Vagina (tissue), 2 donors: ENCODE measurements around the gene CCDC40.

ENCODE experiments used
- POLR2A ChIP-seq, 2 donors: fragments of 450-650 bp; IDR thresholded peaks; one replicate each; pipeline ENCODE4 v1.6.1; 2017; ENCODE audit warnings: antibody characterized with exemption in 2 of 2, mild to moderate bottlenecking in 2 of 2, moderate library complexity in 2 of 2
- POLR2AphosphoS5 ChIP-seq, 2 donors: sonication (generic); formaldehyde crosslinking; IDR thresholded peaks; one replicate each; pipeline ENCODE4 v1.9.0; 2017; ENCODE audit warnings: antibody characterized with exemption in 2 of 2, mild to moderate bottlenecking in 2 of 2, low read depth in 1 of 2; ENCODE audit not compliant: insufficient read depth in 1 of 2
- TF ChIP-seq, protein P1 (sequence below), 3 experiments: fragments of 450-650 bp in 2 of 3; fragments of 200-600 bp in 1 of 3; sonication (generic) in 1 of 3; IDR thresholded peaks; one replicate each; pipeline ENCODE4 v1.5.1; 2017 to 2019; ENCODE audit warnings: antibody characterized with exemption in 3 of 3, mild to moderate bottlenecking in 2 of 3, moderate library complexity in 2 of 3

DNA sequence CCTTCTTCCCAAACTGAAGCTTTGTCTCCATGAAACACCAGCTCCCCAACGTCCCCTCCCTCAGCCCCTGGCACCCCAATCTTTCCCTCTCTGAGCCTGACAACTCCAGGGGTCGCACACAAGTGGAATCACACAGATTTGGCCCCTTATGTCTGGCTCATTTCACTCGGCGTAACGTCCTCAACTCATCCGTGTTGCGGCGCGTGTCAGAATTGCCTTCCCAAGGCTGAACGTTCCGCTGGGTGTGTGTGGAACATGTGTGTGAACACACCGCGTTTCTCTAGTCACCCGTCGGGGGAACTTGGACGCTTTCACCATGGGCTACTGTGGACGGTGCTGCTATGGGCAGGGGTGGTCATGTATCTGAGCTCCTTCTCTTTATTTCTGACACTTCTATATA is 45.7 kb upstream of the CCDC40 start:
- TF ChIP-seq, protein P1, sequence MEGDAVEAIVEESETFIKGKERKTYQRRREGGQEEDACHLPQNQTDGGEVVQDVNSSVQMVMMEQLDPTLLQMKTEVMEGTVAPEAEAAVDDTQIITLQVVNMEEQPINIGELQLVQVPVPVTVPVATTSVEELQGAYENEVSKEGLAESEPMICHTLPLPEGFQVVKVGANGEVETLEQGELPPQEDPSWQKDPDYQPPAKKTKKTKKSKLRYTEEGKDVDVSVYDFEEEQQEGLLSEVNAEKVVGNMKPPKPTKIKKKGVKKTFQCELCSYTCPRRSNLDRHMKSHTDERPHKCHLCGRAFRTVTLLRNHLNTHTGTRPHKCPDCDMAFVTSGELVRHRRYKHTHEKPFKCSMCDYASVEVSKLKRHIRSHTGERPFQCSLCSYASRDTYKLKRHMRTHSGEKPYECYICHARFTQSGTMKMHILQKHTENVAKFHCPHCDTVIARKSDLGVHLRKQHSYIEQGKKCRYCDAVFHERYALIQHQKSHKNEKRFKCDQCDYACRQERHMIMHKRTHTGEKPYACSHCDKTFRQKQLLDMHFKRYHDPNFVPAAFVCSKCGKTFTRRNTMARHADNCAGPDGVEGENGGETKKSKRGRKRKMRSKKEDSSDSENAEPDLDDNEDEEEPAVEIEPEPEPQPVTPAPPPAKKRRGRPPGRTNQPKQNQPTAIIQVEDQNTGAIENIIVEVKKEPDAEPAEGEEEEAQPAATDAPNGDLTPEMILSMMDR (IDR thresholded peaks at IDR 0.05), result no peak
- TF ChIP-seq POLR2AphosphoS5 (IDR thresholded peaks at IDR 0.05; ENCODE audit: insufficient read depth in 1 of 2, low read depth in 1 of 2), result no peak
- no peak for TF ChIP-seq POLR2A (IDR thresholded peaks at IDR 0.05)
